GM12872 (cell line): ENCODE results near the gene ALDH1L2.

Experiments used
- CTCF ChIP-seq: IDR thresholded peaks from 3 replicates; pipeline ENCODE4 v1.5.1; 2011; ENCODE audit warnings: low read depth, mild to moderate bottlenecking, low read length, moderate library complexity; ENCODE audit not compliant: insufficient read depth

Gene ALDH1L2

GRCh38 chr12:104974626-104975290 is 109.5 kb downstream of the ALDH1L2 start:
- TF ChIP-seq CTCF = no peak

- TF ChIP-seq CTCF = no peak
Observed at GRCh38 chr12:104973250-104973649, 111.0 kb downstream of the ALDH1L2 start.

- TF ChIP-seq CTCF = no peak
Observed at GRCh38 chr12:104971306-104971705, 113.0 kb downstream of the ALDH1L2 start.
